Stimulated activated CD4-positive, alpha-beta T cell treated with anti-CD3 and anti-CD28 coated beads, TNF-alpha, amount 100 ng/mL, for 1 hour (primary cell): ENCODE data around the gene WAPL.
A peak's percentile ranks its signal among the peaks of the same experiment; 100 is the strongest.

Experiments
- DNase-seq, 3 donors: peaks; one replicate each; pipeline ENCODE4 v3.0.0-alpha.2; 2020; ENCODE audit warnings: low read depth in 3 of 3, low spot score in 1 of 3

Gene WAPL

DNA sequence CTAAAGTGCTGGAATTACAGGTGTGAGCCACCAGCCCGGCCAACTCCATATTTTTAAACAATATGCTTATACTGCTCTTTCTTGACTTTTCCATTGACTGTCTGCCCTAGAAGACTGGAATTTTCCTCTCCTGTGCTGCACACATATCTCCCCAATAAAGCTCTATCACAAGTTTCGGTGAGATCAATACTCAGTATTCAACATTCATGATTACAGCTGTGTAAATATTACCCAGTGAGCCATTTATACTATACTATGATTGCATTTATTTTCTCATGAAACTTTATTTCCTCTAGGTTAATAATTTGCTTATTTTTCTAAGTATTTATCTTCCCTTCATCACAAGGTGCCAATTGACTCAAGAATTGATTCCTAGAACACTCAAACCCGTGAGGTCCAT, 106.5 kb downstream of the WAPL start:
- DNase-seq = no peak

DNA sequence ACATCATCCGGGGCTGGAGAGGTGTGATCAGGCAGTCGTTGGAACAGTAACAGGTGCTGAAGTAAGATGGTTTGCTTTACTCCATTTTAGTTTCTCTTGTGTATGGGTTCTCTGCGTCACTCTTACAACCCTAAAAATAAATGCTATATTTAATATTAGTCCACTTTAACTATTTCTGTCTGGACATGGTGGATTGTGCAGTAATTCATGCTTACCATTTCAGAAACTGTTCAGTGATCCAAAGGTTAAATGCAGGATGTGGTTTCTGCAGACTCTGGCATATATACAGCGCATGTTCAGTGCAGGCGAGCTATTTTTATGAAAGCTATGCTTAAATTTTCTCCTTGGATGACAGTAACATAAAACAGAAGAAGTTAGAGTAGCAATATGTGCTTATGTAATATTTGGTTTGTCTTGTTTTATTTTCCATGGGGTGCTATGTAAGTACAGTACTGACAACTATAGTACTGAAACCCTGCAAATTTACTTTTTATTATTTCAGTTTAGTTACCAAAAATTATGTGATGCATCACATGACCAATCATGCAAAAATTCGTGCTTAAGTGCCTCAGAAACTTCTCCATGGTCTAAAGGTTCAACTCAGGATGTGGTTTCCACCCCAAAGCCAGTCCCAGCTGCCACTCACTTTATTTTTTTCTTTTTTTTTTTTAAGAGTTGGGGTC, 108.4 kb downstream of the WAPL start:
- no peak for DNase-seq

DNA sequence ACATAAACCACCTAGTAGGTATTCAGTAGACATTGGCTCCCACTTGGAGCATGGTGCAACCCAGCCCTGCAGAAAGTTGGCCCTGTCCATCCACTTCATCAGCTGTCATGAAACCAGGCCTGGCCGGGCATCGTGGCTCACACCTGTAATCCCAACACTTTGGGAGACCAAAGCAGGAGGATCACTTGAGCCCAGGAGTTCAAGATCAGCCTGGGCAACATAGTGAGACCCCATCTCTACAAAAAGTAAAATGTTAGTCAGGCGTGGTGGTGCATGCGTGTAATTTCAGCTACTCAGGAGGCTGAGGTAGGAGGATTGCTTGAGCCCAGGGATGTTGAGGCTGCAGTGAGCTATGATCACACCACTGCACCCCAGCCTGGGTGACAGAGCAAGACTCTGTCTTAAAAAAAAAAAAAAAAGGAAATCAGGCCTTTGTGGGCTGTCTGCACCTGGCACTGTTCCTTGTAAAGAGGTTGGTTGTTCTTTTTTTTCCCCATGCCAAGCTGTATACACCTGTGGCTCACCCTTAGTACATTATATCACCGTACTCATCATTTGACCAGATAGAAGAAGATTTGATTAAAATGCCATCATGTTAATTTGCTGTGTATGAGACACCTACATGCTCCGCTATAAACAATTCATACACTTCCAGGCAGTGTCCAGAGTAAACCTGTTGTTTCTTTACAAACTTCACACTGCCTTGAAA, 109.6 kb downstream of the WAPL start:
- no peak for DNase-seq

- DNase-seq = no peak
These were observed 110.2 kb downstream of the WAPL start for GRCh38 chr10:86411281-86411841.

GRCh38 chr10:86410542-86411124, 111.0 kb downstream of the WAPL start:
- no peak for DNase-seq

- no peak for DNase-seq
These were observed 112.4 kb downstream of the WAPL start for GRCh38 chr10:86409183-86409582.

- no peak for DNase-seq
These were observed 118.3 kb downstream of the WAPL start for GRCh38 chr10:86403183-86403797.

- DNase-seq = no peak
These were observed 119.2 kb downstream of the WAPL start for GRCh38 chr10:86402283-86402941.

- no peak for DNase-seq
These were observed 119.9 kb downstream of the WAPL start for GRCh38 chr10:86401588-86402282.

- DNase-seq = peak in 2 of 3 donors; percentile 45 to 62
These were observed 120.6 kb downstream of the WAPL start for GRCh38 chr10:86400705-86401587.

DNA sequence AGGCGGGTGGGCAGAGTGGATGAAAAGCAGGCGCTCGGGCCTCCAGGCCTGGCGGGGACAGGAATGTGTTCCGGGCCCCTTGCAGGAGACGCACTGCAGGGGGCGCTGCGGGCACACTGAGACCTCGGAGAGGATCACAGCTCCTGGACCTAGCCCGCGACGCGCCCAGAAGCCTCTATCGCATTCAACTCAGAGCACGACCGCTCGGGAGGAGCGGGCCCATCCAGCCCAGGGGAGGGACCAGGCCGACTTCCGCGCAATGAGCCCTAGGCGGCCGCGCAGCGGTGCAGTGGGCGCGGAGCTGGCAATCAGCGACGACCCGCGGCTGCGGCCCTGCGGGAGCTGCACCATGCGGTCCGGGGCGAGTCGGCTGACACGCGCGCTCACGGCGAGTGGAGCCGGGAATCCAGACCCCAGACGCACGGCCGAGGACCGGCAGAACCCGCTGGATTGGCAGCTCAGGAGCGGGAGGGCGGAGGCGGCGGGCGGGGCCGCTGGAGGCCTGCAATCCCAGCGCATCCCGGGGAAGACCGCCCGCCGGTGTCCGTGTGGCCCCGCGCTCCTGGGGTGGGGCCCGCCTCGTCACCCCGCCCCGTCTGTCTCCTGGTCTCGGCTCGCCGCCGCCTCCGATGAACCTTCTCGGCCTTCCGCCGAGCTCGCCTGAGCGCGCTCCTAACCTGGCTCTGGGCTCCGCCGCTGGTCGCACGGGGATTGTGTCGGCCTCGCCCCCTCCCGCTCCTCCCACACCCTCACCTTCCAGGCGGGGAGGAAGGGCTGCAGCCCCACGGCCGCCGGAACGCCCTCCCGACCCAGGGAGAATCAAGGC, 121.5 kb downstream of the WAPL start:
- peak; percentile 74 to 95 (median 83) for DNase-seq

DNA sequence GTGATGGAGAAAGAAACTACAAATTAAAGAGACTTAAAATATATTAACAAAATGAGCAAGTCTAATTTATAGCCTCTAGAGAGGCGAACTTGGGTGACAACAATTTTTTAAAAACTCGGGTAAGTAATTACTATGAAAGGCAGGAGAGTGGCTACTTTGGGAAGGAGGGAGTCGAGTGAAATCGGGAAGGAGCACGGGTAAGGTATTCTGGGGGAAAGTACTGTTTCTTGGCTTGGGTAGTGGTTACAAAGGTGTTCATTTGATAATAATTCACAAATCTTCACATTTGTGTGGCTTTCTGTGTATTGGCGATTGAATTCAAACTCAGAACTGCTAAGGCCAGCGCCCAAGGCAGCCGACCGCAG, 122.1 kb downstream of the WAPL start:
- no peak for DNase-seq

GRCh38 chr10:86397120-86397519, 124.5 kb downstream of the WAPL start:
- no peak for DNase-seq

- no peak for DNase-seq
These were observed 127.6 kb downstream of the WAPL start for GRCh38 chr10:86393862-86394455.

DNA sequence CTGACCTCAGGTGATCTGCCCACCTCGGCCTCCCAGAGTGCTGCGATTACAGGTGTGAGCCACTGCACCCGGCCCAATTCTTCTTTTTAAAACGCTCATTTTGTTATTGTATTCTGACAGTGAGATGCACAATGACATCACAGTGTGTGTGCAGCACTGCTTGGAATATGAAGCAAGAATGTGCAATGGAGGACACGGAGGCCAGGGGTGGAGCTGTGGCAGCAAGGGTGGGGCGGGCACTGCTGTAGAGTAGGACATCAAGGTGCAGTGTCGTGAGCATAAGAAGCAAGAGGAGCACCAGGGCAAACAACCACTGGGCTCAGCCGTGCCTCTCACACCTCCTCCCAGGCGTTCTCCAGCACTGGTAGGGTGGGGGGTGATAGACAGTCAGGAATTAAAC, 128.2 kb downstream of the WAPL start:
- no peak for DNase-seq

GRCh38 chr10:86392723-86393094, 128.9 kb downstream of the WAPL start:
- no peak for DNase-seq

DNA sequence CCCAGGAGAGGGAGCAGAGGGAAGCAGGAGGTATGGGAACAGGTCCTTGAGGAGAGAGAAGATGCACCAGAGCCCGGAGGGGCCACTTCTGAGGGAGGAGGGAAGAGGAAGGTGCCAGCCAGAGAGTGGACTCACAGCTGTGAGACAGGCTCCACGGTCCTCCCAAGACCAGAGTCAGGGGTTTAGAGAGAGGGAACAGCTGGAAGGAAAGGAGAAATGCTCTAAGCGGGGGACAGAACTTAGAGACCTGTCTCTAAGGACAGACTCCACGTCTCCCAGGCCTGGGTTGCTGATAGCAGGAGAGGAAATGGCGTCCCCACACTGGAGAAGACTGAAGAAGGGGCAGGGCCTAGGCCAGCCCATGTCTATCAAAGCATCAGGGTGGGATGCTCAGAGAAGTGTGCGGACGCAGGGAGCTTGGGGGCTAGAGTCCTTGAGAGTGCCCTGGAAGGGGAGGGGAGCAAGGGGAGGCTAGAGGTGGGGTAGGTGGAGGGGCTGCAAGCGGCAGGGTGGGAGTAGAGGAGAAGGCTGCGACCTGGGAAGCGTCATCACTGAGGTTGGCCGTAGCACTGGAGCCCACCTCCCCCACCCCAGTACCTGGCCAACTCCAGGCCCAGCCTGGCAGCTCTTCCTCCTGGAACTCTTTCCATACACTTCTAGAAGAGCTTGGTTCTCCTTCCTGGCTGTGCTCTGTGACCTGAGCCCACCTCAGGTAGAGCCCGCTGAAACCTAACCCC, 129.4 kb downstream of the WAPL start:
- DNase-seq = no peak
